Psoas muscle (tissue), 8 donors: ENCODE results near the gene PRKCA. TPM values are rescaled to one million over a fixed set of nuclear protein-coding genes. Genes with fewer than 3 reads are reported as not detected.

Experiments
- ATAC-seq, 4 donors: fragments of 200-7000 bp; cut with Tn5 transposase; one replicate each; pipeline ENCODE4 v1.9.1; 2020; ENCODE audit warnings: moderate library complexity in 3 of 4, mild to moderate bottlenecking in 2 of 4
- DNase-seq, 2 donors: peaks; one replicate each; pipeline ENCODE4 v3.0.0-alpha.2; 2020
- H3K27ac ChIP-seq: fragments of 200-600 bp; one replicate; pipeline ENCODE4 v1.8.0; 2022
- H3K27me3 ChIP-seq, 3 donors: fragments of 200-600 bp in 1 of 3; one replicate each; pipeline versions ENCODE4 v1.6.1 to v1.8.0; 2013 to 2022; ENCODE audit warnings: low read length in 2 of 3, mild to moderate bottlenecking in 2 of 3, moderate library complexity in 1 of 3; ENCODE audit not compliant: insufficient read depth in 3 of 3
- H3K36me3 ChIP-seq, 2 donors: fragments of 200-600 bp in 1 of 2; one replicate each; pipeline versions ENCODE4 v1.6.1 to v1.8.0; 2013 to 2022; ENCODE audit warnings: low read depth in 1 of 2, mild to moderate bottlenecking in 1 of 2, moderate library complexity in 1 of 2; ENCODE audit not compliant: insufficient read depth in 1 of 2
- H3K4me1 ChIP-seq: fragments of 200-600 bp; one replicate; pipeline ENCODE4 v1.8.0; 2022
- H3K4me3 ChIP-seq: fragments of 200-600 bp; one replicate; pipeline ENCODE4 v1.8.0; 2022; ENCODE audit warnings: mild to moderate bottlenecking
- H3K9me3 ChIP-seq: fragments of 200-600 bp; one replicate; pipeline ENCODE4 v1.8.0; 2022
- WGBS, 3 donors: extraction: QIAGEN DNeasy Blood & Tissue Kit; methylation state at CpG; one replicate each; pipeline versions ENCODE4 v1.1.6 to v1.1.7; 2013; 5-methylcytosine and 5-hydroxymethylcytosine counted together
- intact Hi-C, 2 donors: fragments of 100-400 bp; cut with DNase I; formaldehyde crosslinking; loops; one replicate each; pipeline versions ENCODE4 v1.11.0 to v1.14.2; 2022
- polyA plus RNA-seq, 3 donors: library from polyadenylated mRNA; stranded (reverse); fragments of 200-250 nt; gene quantifications; one replicate each; pipeline ENCODE4 v1.2.3, GENCODE V29; 2013
- total RNA-seq, 4 donors: library from RNA; stranded (reverse); fragmentation: NEBNext Ultra II Directional in 2 of 4; extraction: Animal tissue kit (Norgen Biotek cat#: 25700) in 2 of 4; gene quantifications; one replicate each; pipeline versions ENCODE4 v1.2.1 to v1.2.4, GENCODE V29; 2021 to 2023
- TF ChIP-seq, protein P1 (sequence below): fragments of 200-600 bp; IDR thresholded peaks from one replicate; pipeline ENCODE4 v1.8.0; 2022; ENCODE audit warnings: antibody characterized with exemption
- donor health status: healthy with polysubstance abuse.
- donor health status: DM: no; HTN: no; CAD: no; lungs with moderate emphysema.
- donor health status: Bipolar disorder and iron deficiency.
- donor health status: healthy.
- donor health status: DM: yes; HTN: yes; CAD: no.
- donor health status: DM: no; HTN: no; CAD: no.
- donor health status: DM: no; HTN: no; CAD: no.
- donor health status: DM: yes; HTN: yes; CAD: no.

Gene PRKCA
- total and polyA plus RNA-seq, 7 donors, result 0.35 to 15.5 (median 8.2) TPM

DNA sequence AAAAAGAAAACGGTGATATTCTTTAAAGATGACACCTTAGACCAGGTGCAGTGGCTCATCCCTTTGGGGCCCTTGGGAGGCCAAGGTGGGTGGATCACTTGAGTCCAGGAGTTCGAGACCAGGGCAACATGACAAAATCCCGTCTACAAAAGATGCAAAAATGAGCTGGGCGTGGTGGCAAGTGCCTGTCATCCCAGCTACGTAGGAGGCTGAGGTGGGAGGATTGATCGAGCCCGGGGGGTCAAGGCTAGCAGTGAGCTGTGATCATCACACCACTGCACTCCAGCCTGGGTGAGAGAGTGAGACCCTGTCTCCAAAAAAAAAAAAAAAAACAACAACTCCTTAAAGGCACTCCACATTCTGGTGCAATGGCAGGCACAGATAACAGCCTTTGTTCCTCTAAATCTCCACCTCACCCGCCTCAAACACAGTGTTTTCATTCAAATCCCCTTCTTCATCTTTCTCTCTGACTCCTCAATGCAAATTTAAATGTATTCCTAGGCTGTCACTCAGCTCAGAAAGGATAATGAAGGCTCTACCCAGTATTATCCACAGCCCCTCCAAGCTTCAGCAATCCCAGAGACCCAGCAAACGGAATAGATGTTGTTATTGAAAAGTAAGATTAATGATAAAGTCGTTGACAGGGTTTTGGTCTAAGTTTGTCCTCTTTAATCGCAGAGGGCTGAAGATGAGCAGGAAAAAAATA lies 476.3 kb downstream of the PRKCA start:
- Histone ChIP-seq H3K9me3 (no peaks in the 10 kb centered on the region), H3K4me1 (no peaks in the 10 kb centered on the region), H3K4me3 (no peak overlapping the region), H3K27me3 (no peaks in the 10 kb centered on the region), H3K27ac (no peak overlapping the region), H3K36me3 (peaks cover 0 to 4% of the 10 kb centered on the region in 2 donors)
- DNase-seq (no peak), ATAC-seq (no peak)
- intact Hi-C loops, result no loop called here
- TF ChIP-seq, protein P1, sequence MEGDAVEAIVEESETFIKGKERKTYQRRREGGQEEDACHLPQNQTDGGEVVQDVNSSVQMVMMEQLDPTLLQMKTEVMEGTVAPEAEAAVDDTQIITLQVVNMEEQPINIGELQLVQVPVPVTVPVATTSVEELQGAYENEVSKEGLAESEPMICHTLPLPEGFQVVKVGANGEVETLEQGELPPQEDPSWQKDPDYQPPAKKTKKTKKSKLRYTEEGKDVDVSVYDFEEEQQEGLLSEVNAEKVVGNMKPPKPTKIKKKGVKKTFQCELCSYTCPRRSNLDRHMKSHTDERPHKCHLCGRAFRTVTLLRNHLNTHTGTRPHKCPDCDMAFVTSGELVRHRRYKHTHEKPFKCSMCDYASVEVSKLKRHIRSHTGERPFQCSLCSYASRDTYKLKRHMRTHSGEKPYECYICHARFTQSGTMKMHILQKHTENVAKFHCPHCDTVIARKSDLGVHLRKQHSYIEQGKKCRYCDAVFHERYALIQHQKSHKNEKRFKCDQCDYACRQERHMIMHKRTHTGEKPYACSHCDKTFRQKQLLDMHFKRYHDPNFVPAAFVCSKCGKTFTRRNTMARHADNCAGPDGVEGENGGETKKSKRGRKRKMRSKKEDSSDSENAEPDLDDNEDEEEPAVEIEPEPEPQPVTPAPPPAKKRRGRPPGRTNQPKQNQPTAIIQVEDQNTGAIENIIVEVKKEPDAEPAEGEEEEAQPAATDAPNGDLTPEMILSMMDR, result no peak
- 89 to 91% (median 89%) methylated on average over 11 of the region's 11 CpGs for WGBS, 3 donors

DNA sequence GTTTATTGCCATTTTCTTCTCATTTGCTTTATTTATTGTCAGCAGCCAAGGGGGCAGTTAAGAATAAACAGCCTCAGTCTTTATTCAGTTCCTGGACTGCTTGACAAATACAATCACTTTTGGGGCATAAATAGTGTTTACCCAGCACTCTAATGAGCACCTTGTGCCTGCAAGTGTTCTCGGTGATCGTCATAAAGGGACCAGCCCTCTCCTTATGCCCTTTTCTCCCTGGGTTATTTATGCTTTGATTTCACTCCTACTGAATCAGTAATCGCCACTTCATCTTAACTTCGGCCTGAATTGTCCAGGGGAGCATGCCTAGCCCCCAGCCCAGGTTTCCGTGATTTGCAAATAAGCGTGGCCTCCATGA lies 476.8 kb downstream of the PRKCA start:
- Histone ChIP-seq H3K9me3 (no peaks in the 10 kb centered on the region), H3K27me3 (no peaks in the 10 kb centered on the region), H3K4me3 (no peak overlapping the region), H3K4me1 (no peaks in the 10 kb centered on the region), H3K36me3 (peaks cover 0 to 4% of the 10 kb centered on the region in 2 donors), H3K27ac (no peak overlapping the region)
- intact Hi-C loops, result no loop called here
- ATAC-seq (no peak), DNase-seq (no peak)
- 80 to 86% (median 83%) methylated on average over 6 of the region's 6 CpGs for WGBS, 3 donors
- TF ChIP-seq, protein P1, result no peak

DNA sequence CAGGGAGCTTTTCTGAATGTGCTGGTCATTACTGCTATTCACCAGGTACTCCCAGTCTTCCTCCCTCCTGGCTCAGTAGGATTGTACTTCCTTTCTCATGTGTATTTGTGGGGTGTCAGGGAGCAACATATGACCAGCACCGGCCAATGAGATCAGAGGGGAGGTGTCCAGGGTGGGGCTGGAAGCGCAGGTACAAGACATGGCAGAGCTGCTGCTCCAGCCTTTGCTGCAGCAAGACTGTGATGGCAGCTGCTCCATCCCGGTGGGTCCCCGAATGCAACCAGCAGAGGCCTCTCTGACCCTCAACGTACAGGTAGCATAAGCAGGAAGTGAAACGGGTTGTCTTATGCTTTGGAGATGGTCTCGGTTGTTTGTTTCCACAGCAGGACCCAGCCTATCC lies 478.7 kb downstream of the PRKCA start:
- Histone ChIP-seq H3K36me3 (no peaks in the 10 kb centered on the region), H3K27ac (no peak overlapping the region), H3K9me3 (no peaks in the 10 kb centered on the region), H3K27me3 (no peaks in the 10 kb centered on the region), H3K4me1 (no peaks in the 10 kb centered on the region), H3K4me3 (no peak overlapping the region)
- DNase-seq, result no peak
- WGBS, 3 donors, result 90 to 91% (median 90%) methylated on average over 7 of the region's 7 CpGs
- intact Hi-C loops, result no loop called here
- no peak for ATAC-seq
- TF ChIP-seq, protein P1, result no peak

DNA sequence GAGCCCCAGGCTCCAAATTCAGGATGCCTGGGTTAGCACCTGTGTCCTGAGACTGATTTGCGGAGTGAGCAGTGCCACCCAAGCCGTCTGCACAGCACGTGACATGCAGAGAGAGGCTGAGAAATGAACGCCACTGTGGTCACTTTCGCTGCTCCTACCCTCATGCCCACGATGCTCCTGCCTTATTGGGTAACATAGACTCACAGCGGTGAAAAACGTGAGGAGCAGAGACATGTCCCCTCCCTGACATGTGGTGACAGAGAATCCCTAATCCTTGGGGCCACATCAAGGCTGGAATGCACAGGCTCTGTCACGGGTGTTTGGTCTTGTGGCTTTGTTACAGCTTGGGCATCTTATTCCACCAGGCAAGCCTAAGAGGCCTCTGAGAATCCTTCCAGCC lies 480.4 kb downstream of the PRKCA start:
- no peak for ATAC-seq
- Histone ChIP-seq H3K36me3 (no peaks in the 10 kb centered on the region), H3K9me3 (no peaks in the 10 kb centered on the region), H3K4me3 (no peak overlapping the region), H3K27me3 (no peaks in the 10 kb centered on the region), H3K27ac (no peak overlapping the region), H3K4me1 (peaks cover 6% of the 10 kb centered on the region)
- TF ChIP-seq, protein P1, result no peak
- WGBS, 3 donors, result 65 to 79% (median 72%) methylated on average over 9 of the region's 9 CpGs
- intact Hi-C loops, result no loop called here
- no peak for DNase-seq
